ENCODE data around the gene EIF4G1. TPM values are rescaled to one million over a fixed set of nuclear protein-coding genes. Genes with fewer than 3 reads are reported as not detected.
"Not testable (repeated sequence)": the region's sequence is repeated elsewhere in the genome, so short reads cannot be mapped to it uniquely, and the experiment has no call there.

Gene EIF4G1
- total RNA-seq, 1 donor from 2014 or later, result 403 TPM

- TF ChIP-seq, protein P1, sequence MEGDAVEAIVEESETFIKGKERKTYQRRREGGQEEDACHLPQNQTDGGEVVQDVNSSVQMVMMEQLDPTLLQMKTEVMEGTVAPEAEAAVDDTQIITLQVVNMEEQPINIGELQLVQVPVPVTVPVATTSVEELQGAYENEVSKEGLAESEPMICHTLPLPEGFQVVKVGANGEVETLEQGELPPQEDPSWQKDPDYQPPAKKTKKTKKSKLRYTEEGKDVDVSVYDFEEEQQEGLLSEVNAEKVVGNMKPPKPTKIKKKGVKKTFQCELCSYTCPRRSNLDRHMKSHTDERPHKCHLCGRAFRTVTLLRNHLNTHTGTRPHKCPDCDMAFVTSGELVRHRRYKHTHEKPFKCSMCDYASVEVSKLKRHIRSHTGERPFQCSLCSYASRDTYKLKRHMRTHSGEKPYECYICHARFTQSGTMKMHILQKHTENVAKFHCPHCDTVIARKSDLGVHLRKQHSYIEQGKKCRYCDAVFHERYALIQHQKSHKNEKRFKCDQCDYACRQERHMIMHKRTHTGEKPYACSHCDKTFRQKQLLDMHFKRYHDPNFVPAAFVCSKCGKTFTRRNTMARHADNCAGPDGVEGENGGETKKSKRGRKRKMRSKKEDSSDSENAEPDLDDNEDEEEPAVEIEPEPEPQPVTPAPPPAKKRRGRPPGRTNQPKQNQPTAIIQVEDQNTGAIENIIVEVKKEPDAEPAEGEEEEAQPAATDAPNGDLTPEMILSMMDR (IDR thresholded peaks at IDR 0.05), result peak; percentile 41
- peak overlapping the region; percentile 6 for H3K4me3 Mint-ChIP-seq (ENCODE audit: unreplicated experiment)
- no peaks in the 10 kb centered on the region for H3K9me3 Mint-ChIP-seq (ENCODE audit: low read depth)
- no peaks in the 10 kb centered on the region for H3K27me3 Mint-ChIP-seq (ENCODE audit: low read depth)
- H3K36me3 Mint-ChIP-seq (ENCODE audit: low read depth), result peaks cover 15% of the 10 kb centered on the region
- H3K27ac Mint-ChIP-seq (ENCODE audit: unreplicated experiment), result peak overlapping the region; percentile 61
- no peak for DNase-seq (ENCODE audit: low spot score)
- H3K4me1 Mint-ChIP-seq (ENCODE audit: low read depth), result peaks cover 50% of the 10 kb centered on the region
Observed at GRCh38 chr3:184338511-184338945, 24.1 kb downstream of the EIF4G1 start.

DNA sequence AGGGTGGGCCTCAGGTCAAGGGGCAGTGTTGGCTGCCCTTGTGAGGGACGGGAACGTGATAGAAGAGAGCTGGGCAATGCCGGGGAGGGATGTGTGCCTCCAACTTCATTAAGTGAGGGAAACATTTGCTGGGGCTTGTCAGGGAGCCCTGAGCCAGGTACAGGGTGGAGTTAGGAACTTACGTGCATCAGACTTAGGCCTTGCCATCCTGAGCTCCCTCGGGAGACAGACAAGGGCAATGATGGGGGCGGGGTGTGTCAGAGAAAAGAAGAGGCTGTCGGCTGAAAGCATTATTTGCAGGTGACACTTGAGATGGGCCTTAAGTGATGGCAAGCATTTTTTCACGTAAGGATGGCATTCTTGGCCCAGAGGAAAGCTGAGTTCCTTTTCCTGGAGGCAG lies 24.6 kb downstream of the EIF4G1 start:
- H3K9me3 Mint-ChIP-seq (ENCODE audit: low read depth), result no peaks in the 10 kb centered on the region
- TF ChIP-seq, protein P1 (IDR thresholded peaks at IDR 0.05), result no peak
- no peak overlapping the region for H3K27ac Mint-ChIP-seq (ENCODE audit: unreplicated experiment)
- peaks cover 49% of the 10 kb centered on the region for H3K4me1 Mint-ChIP-seq (ENCODE audit: low read depth)
- H3K36me3 Mint-ChIP-seq (ENCODE audit: low read depth), result peaks cover 11% of the 10 kb centered on the region
- no peak overlapping the region for H3K4me3 Mint-ChIP-seq (ENCODE audit: unreplicated experiment)
- DNase-seq (ENCODE audit: low spot score), result no peak
- H3K27me3 Mint-ChIP-seq (ENCODE audit: low read depth), result no peaks in the 10 kb centered on the region

DNA sequence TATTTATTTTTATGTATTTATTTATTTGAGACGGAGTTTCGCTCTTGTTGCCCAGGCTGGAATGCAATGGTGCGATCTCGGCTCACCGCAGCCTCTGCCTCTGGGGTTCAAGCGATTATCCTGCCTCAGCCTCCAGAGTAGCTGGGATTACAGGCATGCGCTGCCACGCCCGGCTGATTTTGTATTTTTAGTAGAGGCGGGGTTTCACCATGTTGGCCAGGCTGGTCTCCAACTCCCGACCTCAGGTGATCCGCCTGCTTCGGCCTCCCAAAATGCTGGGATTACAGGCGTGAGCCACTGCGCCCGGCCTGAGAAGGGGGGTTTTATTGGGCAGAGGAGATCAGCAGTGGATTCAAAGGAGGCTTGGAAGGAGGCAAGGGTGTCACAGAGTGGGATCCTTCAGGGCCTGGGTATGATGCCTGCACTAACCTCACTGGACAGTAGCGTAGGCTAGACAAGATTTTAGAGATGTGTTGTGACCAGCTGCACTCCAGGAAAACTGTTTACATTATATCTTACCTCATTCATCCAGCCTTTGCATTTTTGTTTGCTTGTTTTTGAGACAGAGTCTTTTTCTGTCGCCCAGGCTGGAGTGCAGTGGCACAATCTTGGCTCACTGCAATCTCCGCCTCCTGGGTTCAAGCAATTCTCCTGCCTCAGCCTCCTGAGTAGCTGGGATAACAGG lies 25.2 kb downstream of the EIF4G1 start:
- not testable (repeated sequence) for H3K27ac Mint-ChIP-seq (ENCODE audit: unreplicated experiment); DNase-seq (ENCODE audit: low spot score); H3K36me3 Mint-ChIP-seq (ENCODE audit: low read depth); H3K9me3 Mint-ChIP-seq (ENCODE audit: low read depth); H3K4me3 Mint-ChIP-seq (ENCODE audit: unreplicated experiment); H3K27me3 Mint-ChIP-seq (ENCODE audit: low read depth)
- peaks cover 46% of the 10 kb centered on the region for H3K4me1 Mint-ChIP-seq (ENCODE audit: low read depth)

- no peaks in the 10 kb centered on the region for H3K9me3 Mint-ChIP-seq (ENCODE audit: low read depth)
- TF ChIP-seq, protein P1 (IDR thresholded peaks at IDR 0.05), result no peak
- no peak overlapping the region for H3K4me3 Mint-ChIP-seq (ENCODE audit: unreplicated experiment)
- H3K27me3 Mint-ChIP-seq (ENCODE audit: low read depth), result no peaks in the 10 kb centered on the region
- H3K4me1 Mint-ChIP-seq (ENCODE audit: low read depth), result peaks cover 42% of the 10 kb centered on the region
- H3K36me3 Mint-ChIP-seq (ENCODE audit: low read depth), result peaks cover 15% of the 10 kb centered on the region
- no peak overlapping the region for H3K27ac Mint-ChIP-seq (ENCODE audit: unreplicated experiment)
- DNase-seq (ENCODE audit: low spot score), result no peak
Observed at GRCh38 chr3:184341925-184342324, 27.5 kb downstream of the EIF4G1 start.

DNA sequence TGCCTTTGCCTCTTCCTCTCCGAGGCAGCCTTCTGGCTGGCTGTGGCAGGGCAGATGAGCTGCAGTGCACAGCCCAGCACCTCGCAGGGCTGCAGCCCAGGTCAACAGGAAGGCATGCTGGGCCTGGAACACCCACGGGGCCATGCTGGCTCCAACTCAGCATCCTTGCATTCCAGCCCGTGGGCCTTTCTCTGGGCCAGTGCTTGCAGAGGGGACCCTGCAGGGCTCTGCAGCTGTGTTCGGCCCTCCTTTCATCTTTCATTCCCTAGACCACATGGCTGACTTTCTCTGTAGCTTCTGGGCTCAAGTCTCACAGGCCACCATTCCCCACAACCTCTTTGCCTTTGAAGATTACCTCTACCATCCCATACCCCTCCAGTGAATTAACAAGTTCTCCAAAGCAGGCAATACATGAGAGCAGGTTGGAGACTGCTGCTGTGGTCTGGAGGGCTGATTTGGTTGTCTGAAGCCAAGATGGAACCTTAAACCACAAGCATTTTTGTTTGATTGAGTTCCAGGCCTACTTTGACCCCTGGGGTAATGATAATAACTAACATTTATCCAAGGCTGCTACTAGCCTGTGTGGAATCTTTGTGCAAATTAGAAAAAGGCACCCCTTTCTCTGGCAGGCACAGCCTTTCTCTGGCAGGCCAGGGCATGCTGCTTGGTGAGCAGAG lies 28.9 kb downstream of the EIF4G1 start:
- Mint-ChIP-seq H3K9me3 (ENCODE audit: low read depth) (no peaks in the 10 kb centered on the region), H3K4me3 (ENCODE audit: unreplicated experiment) (no peak overlapping the region), H3K36me3 (ENCODE audit: low read depth) (peaks cover 13% of the 10 kb centered on the region), H3K27me3 (ENCODE audit: low read depth) (no peaks in the 10 kb centered on the region), H3K27ac (ENCODE audit: unreplicated experiment) (no peak overlapping the region), H3K4me1 (ENCODE audit: low read depth) (peaks cover 35% of the 10 kb centered on the region)
- TF ChIP-seq, protein P1 (IDR thresholded peaks at IDR 0.05), result no peak
- no peak for DNase-seq (ENCODE audit: low spot score)
